ENCODE data around the gene STRADA. TPM values are rescaled to one million over a fixed set of nuclear protein-coding genes. Genes with fewer than 3 reads are reported as not detected.
A peak's percentile ranks its signal among the peaks of the same experiment; 100 is the strongest.

The STRADA gene
- total and polyA plus RNA-seq, 10 of the 15 experiments (the other 5 are each of a cell fraction or from before 2014, with no cell fraction given), result 13.3 to 54.1 (median 44.0) TPM

DNA sequence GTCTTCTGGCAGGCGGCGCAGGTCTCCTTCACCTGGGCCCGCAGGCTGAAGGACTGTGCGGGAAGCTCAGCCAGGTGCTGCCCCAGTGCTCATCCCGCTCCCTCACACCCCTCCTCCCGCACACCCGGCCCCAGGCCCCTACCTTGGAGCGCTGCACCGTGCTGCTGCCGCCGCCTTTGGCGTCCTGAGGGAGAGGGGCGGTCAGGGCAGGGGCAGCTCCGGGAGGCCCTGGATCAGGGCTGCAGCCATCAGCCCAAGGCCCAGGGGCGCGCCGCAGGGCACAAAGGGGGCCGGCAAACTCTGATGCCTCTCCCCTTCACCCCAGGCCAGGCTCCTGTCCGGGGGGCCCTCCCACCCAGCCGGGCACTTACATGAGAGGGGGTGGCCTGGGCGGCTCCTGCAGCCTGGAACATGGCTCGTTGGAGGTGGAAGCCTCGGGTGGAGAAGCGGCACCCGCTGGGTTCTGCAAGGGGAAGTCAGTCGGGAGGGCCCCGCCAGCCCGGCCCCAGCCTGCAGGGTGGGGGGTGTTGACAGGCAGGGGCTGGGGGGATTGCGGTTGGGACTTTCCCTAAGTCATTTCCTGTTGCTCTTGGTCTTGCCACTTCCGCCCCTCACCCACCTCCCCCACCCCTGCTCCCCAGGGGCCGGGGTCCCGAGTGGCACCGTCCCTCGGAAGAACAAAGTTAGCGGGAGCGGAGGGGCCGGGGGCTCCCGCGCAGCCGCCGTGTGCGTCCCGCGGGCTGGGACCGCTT, 42.5 kb downstream of the STRADA start (continued):
- peak; percentile 63 for TF ChIP-seq SPI1 (IDR thresholded peaks at IDR 0.05; ENCODE audit: borderline replicate concordance, insufficient read depth, low read depth, low read length)
- no peak for TF ChIP-seq IRF4 (IDR thresholded peaks at IDR 0.05; ENCODE audit: low read depth, low read length)
- TF ChIP-seq, protein P1, sequence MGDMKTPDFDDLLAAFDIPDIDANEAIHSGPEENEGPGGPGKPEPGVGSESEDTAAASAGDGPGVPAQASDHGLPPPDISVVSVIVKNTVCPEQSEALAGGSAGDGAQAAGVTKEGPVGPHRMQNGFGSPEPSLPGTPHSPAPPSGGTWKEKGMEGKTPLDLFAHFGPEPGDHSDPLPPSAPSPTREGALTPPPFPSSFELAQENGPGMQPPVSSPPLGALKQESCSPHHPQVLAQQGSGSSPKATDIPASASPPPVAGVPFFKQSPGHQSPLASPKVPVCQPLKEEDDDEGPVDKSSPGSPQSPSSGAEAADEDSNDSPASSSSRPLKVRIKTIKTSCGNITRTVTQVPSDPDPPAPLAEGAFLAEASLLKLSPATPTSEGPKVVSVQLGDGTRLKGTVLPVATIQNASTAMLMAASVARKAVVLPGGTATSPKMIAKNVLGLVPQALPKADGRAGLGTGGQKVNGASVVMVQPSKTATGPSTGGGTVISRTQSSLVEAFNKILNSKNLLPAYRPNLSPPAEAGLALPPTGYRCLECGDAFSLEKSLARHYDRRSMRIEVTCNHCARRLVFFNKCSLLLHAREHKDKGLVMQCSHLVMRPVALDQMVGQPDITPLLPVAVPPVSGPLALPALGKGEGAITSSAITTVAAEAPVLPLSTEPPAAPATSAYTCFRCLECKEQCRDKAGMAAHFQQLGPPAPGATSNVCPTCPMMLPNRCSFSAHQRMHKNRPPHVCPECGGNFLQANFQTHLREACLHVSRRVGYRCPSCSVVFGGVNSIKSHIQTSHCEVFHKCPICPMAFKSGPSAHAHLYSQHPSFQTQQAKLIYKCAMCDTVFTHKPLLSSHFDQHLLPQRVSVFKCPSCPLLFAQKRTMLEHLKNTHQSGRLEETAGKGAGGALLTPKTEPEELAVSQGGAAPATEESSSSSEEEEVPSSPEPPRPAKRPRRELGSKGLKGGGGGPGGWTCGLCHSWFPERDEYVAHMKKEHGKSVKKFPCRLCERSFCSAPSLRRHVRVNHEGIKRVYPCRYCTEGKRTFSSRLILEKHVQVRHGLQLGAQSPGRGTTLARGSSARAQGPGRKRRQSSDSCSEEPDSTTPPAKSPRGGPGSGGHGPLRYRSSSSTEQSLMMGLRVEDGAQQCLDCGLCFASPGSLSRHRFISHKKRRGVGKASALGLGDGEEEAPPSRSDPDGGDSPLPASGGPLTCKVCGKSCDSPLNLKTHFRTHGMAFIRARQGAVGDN (IDR thresholded peaks at IDR 0.05), result no peak; the same call in 1 of the 2 replicates
- no peak for TF ChIP-seq CEBPB (IDR thresholded peaks at IDR 0.05; ENCODE audit: borderline replicate concordance in 1 of 2, low read depth in 2 of 2, low read length in 2 of 2)
- TF ChIP-seq CBX5 (IDR thresholded peaks at IDR 0.05; ENCODE audit: low read depth), result no peak
- TF ChIP-seq RAD51 (IDR thresholded peaks at IDR 0.05), result no peak
- TF ChIP-seq, protein P2, sequence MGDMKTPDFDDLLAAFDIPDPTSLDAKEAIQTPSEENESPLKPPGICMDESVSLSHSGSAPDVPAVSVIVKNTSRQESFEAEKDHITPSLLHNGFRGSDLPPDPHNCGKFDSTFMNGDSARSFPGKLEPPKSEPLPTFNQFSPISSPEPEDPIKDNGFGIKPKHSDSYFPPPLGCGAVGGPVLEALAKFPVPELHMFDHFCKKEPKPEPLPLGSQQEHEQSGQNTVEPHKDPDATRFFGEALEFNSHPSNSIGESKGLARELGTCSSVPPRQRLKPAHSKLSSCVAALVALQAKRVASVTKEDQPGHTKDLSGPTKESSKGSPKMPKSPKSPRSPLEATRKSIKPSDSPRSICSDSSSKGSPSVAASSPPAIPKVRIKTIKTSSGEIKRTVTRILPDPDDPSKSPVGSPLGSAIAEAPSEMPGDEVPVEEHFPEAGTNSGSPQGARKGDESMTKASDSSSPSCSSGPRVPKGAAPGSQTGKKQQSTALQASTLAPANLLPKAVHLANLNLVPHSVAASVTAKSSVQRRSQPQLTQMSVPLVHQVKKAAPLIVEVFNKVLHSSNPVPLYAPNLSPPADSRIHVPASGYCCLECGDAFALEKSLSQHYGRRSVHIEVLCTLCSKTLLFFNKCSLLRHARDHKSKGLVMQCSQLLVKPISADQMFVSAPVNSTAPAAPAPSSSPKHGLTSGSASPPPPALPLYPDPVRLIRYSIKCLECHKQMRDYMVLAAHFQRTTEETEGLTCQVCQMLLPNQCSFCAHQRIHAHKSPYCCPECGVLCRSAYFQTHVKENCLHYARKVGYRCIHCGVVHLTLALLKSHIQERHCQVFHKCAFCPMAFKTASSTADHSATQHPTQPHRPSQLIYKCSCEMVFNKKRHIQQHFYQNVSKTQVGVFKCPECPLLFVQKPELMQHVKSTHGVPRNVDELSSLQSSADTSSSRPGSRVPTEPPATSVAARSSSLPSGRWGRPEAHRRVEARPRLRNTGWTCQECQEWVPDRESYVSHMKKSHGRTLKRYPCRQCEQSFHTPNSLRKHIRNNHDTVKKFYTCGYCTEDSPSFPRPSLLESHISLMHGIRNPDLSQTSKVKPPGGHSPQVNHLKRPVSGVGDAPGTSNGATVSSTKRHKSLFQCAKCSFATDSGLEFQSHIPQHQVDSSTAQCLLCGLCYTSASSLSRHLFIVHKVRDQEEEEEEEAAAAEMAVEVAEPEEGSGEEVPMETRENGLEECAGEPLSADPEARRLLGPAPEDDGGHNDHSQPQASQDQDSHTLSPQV (IDR thresholded peaks at IDR 0.05), result no peak
- TF ChIP-seq KLF5 (IDR thresholded peaks at IDR 0.05; ENCODE audit: partially characterized antibody), result no peak
- no peak for TF ChIP-seq HDAC2 (IDR thresholded peaks at IDR 0.05)
- peak; percentile 76 for TF ChIP-seq DPF2 (IDR thresholded peaks at IDR 0.05)
- no peak for TF ChIP-seq RBBP5 (conservative IDR thresholded peaks at IDR 0.05)
- TF ChIP-seq, protein P3, sequence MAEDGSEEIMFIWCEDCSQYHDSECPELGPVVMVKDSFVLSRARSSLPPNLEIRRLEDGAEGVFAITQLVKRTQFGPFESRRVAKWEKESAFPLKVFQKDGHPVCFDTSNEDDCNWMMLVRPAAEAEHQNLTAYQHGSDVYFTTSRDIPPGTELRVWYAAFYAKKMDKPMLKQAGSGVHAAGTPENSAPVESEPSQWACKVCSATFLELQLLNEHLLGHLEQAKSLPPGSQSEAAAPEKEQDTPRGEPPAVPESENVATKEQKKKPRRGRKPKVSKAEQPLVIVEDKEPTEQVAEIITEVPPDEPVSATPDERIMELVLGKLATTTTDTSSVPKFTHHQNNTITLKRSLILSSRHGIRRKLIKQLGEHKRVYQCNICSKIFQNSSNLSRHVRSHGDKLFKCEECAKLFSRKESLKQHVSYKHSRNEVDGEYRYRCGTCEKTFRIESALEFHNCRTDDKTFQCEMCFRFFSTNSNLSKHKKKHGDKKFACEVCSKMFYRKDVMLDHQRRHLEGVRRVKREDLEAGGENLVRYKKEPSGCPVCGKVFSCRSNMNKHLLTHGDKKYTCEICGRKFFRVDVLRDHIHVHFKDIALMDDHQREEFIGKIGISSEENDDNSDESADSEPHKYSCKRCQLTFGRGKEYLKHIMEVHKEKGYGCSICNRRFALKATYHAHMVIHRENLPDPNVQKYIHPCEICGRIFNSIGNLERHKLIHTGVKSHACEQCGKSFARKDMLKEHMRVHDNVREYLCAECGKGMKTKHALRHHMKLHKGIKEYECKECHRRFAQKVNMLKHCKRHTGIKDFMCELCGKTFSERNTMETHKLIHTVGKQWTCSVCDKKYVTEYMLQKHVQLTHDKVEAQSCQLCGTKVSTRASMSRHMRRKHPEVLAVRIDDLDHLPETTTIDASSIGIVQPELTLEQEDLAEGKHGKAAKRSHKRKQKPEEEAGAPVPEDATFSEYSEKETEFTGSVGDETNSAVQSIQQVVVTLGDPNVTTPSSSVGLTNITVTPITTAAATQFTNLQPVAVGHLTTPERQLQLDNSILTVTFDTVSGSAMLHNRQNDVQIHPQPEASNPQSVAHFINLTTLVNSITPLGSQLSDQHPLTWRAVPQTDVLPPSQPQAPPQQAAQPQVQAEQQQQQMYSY (CRISPR knock-in tag; IDR thresholded peaks at IDR 0.05), result no peak
- TF ChIP-seq ZNF384 (IDR thresholded peaks at IDR 0.05; ENCODE audit: borderline replicate concordance, low read depth, low read length), result no peak
- peak; percentile 77 for TF ChIP-seq POLR2A (IDR thresholded peaks at IDR 0.05; ENCODE audit: low read depth, low read length)
- no peak for TF ChIP-seq SREBF1 (IDR thresholded peaks at IDR 0.05; ENCODE audit: low read length)
- TF ChIP-seq YY1 (IDR thresholded peaks at IDR 0.05; ENCODE audit: low read depth, low read length), result no peak
